Tibial artery (tissue), 4 donors: ENCODE results near the gene SCGB3A2.

Source experiments
- DNase-seq, 2 donors: peaks; one replicate each; pipeline ENCODE4 v3.0.0-alpha.2; 2019
- H3K27ac ChIP-seq, 2 donors: fragments of 200-600 bp; sonication (generic) in 1 of 2; 1 replicate in 1 of 2; 2 replicates in 1 of 2; pipeline ENCODE4 v1.5.1; 2018 to 2019; ENCODE audit warnings: mild to moderate bottlenecking in 1 of 2
- H3K27me3 ChIP-seq, 2 donors: fragments of 200-600 bp; sonication (generic) in 1 of 2; one replicate each; pipeline versions ENCODE4 v1.5.1 to v1.6.0; 2016 to 2019
- H3K36me3 ChIP-seq, 3 donors: fragments of 200-600 bp; sonication (generic) in 2 of 3; one replicate each; pipeline ENCODE4 v1.5.1; 2016 to 2019; ENCODE audit warnings: mild to moderate bottlenecking in 2 of 3
- H3K4me1 ChIP-seq, 4 donors: fragments of 200-600 bp; sonication (generic) in 2 of 4; 1 replicate in 3 of 4; 2 replicates in 1 of 4; pipeline ENCODE4 v1.5.1; 2016 to 2019
- H3K4me3 ChIP-seq, 2 donors: fragments of 200-600 bp; sonication (generic) in 1 of 2; 1 replicate in 1 of 2; 2 replicates in 1 of 2; pipeline ENCODE4 v1.5.1; 2018 to 2019; ENCODE audit warnings: mild to moderate bottlenecking in 2 of 2
- H3K9me3 ChIP-seq, 3 donors: fragments of 200-600 bp; sonication (generic) in 1 of 3; one replicate each; pipeline ENCODE4 v1.5.1; 2016 to 2019
- CTCF ChIP-seq, 2 experiments: fragments of 200-600 bp in 1 of 2; fragments of 450-650 bp in 1 of 2; IDR thresholded peaks; one replicate each; pipeline ENCODE4 v1.5.1; 2017 to 2019; ENCODE audit warnings: antibody characterized with exemption in 2 of 2, mild to moderate bottlenecking in 1 of 2, moderate library complexity in 1 of 2
- intact Hi-C: fragments of 100-400 bp; cut with DNase I; formaldehyde crosslinking; loops from one replicate; pipeline ENCODE4 v1.15.0; 2023; ENCODE audit warnings: low total_unique reads

SCGB3A2 gene

GRCh38 chr5:147887026-147887627 is 8.6 kb downstream of the SCGB3A2 start:
- H3K9me3 ChIP-seq = no peaks in the 10 kb centered on the region
- peak; percentile 52 to 66 for TF ChIP-seq CTCF (IDR thresholded peaks at IDR 0.05)
- no peak overlapping the region for H3K4me3 ChIP-seq
- no peak for DNase-seq
- H3K36me3 ChIP-seq = no peaks in the 10 kb centered on the region
- intact Hi-C loops = no loop called here
- peaks cover 0 to 4% (median 0%) of the 10 kb centered on the region in 4 donors for H3K4me1 ChIP-seq
- H3K27ac ChIP-seq = no peak overlapping the region
- no peaks in the 10 kb centered on the region for H3K27me3 ChIP-seq

GRCh38 chr5:147887930-147888329 is 9.4 kb downstream of the SCGB3A2 start:
- TF ChIP-seq CTCF (IDR thresholded peaks at IDR 0.05) = no peak
- H3K9me3 ChIP-seq = no peaks in the 10 kb centered on the region
- no peaks in the 10 kb centered on the region for H3K36me3 ChIP-seq
- peaks cover 0 to 10% (median 0%) of the 10 kb centered on the region in 4 donors for H3K4me1 ChIP-seq
- no peak for DNase-seq
- no peaks in the 10 kb centered on the region for H3K27me3 ChIP-seq
- no peak overlapping the region for H3K4me3 ChIP-seq
- H3K27ac ChIP-seq = no peak overlapping the region
- intact Hi-C loops = no loop called here

GRCh38 chr5:147892696-147893296 is 14.3 kb downstream of the SCGB3A2 start:
- Histone ChIP-seq H3K36me3 (no peaks in the 10 kb centered on the region), H3K4me3 (no peak overlapping the region), H3K27me3 (no peaks in the 10 kb centered on the region), H3K4me1 (peaks cover 0 to 32% (median 2%) of the 10 kb centered on the region in 4 donors), H3K9me3 (no peaks in the 10 kb centered on the region), H3K27ac (peak overlapping the region; percentile 30 to 54)
- no peak for DNase-seq
- TF ChIP-seq CTCF (IDR thresholded peaks at IDR 0.05) = no peak
- intact Hi-C loops = no loop called here

GRCh38 chr5:147893820-147894219 is 15.3 kb downstream of the SCGB3A2 start:
- H3K9me3 ChIP-seq = no peaks in the 10 kb centered on the region
- intact Hi-C loops = no loop called here
- no peaks in the 10 kb centered on the region for H3K36me3 ChIP-seq
- no peaks in the 10 kb centered on the region for H3K27me3 ChIP-seq
- no peak overlapping the region for H3K4me3 ChIP-seq
- peak overlapping the region; percentile 30 to 54 for H3K27ac ChIP-seq
- no peak for DNase-seq
- no peak for TF ChIP-seq CTCF (IDR thresholded peaks at IDR 0.05)
- H3K4me1 ChIP-seq = peaks cover 0 to 39% (median 2%) of the 10 kb centered on the region in 4 donors

- H3K27me3 ChIP-seq = no peaks in the 10 kb centered on the region
- DNase-seq = no peak
- TF ChIP-seq CTCF (IDR thresholded peaks at IDR 0.05) = no peak
- H3K4me3 ChIP-seq = no peak overlapping the region
- no peaks in the 10 kb centered on the region for H3K9me3 ChIP-seq
- no peaks in the 10 kb centered on the region for H3K36me3 ChIP-seq
- H3K27ac ChIP-seq = peak overlapping the region in 1 of 2 donors; percentile 68
- intact Hi-C loops = no loop called here
- H3K4me1 ChIP-seq = peaks cover 0 to 59% (median 2%) of the 10 kb centered on the region in 4 donors
These were observed 17.4 kb downstream of the SCGB3A2 start for GRCh38 chr5:147895864-147896263.
